ENCODE data around the gene ZNF816. TPM values are rescaled to one million over a fixed set of nuclear protein-coding genes. Genes with fewer than 3 reads are reported as not detected.

The ZNF816 gene
- total and polyA plus RNA-seq, 2 of the 8 experiments (the other 6 are each of a cell fraction or from before 2014, with no cell fraction given), result 2.7 to 13.2 TPM

DNA sequence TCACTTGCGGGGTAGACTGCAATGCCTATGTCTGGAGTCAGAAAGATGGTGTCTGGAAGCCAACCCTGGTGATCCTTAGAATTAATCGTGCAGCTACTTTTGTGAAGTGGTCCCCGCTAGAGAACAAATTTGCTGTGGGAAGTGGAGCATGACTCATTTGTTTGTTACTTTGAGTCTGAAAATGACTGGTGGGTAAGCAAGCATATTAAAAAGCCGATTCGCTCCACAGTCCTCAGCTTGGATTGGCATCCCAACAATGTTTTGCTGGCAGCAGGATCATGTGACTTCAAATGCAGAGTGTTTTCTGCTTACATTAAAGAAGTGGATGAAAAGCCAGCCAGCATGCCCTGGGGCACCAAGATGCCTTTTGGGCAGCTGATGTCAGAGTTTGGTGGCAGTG lies 41.6 kb upstream of the ZNF816 start (continued):
- TF ChIP-seq KDM4A (IDR thresholded peaks at IDR 0.05; ENCODE audit: low read depth, low read length, severe bottlenecking) (no peak), PHF8 (conservative IDR thresholded peaks at IDR 0.05; ENCODE audit: low read depth, low read length) (no peak), JUND (IDR thresholded peaks at IDR 0.05; ENCODE audit: low read length) (no peak)

Data from H1 (cell line).